Neural cell (in vitro differentiated cells): Measurements from ENCODE around the gene IL25.

Source experiments
- CTCF ChIP-seq: fragments of 450-650 bp; IDR thresholded peaks from 2 replicates; pipeline ENCODE4 v1.5.1; 2014; ENCODE audit warnings: antibody characterized with exemption, mild to moderate bottlenecking, moderate library complexity; ENCODE audit not compliant: poor library complexity, severe bottlenecking
- EZH2 ChIP-seq: fragments of 200-600, 300-800 bp; shearing (Covaris generic), sonication (generic); IDR thresholded peaks from 2 replicates; pipeline ENCODE4 v1.6.1; 2014; ENCODE audit warnings: antibody characterized with exemption, low read length, borderline replicate concordance, mild to moderate bottlenecking; ENCODE audit not compliant: insufficient read depth, poor library complexity, severe bottlenecking

- TF ChIP-seq EZH2: no peak
- TF ChIP-seq CTCF: no peak
These were observed 27.0 kb downstream of the IL25 start for GRCh38 chr14:23399591-23399990.
